ENCODE data around the gene HIP1.
"Not testable (repeated sequence)": the region's sequence is repeated elsewhere in the genome, so short reads cannot be mapped to it uniquely, and the experiment has no call there.

The HIP1 gene

DNA sequence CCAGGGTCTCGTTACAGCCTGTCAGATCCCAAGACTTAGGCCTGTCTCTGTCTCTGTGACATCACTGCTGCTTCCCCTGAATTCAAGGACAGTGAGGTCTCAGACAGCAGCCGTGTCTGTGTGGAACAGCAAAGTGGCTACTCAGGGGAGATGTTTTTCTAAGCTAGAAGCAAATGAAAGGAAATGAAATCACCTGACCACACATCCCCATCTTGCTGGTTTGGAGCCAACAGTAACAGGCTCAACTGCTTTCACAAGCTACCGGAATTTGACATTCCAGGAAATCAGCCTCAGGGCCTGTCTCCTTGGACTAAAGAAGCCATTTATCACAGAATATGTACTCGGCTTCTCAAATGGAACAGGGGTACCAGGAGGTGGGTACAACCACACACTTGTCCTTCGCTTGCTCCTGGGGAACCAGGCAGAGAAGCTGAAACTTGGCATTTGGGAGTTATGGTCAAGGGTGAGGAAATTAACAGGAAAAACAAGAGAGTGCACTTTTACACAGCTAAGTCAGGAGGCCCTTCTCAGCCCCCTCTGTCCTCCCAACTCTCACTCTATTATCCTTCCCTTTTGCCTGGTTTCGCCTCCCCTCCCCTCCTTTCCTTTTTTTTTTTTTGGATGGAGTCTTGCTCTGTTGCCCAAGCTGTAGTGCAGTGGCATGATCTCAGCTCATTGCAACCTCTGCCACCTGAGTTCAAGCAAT is 173.5 kb downstream of the HIP1 start:
- Histone ChIP-seq H3K9ac (ENCODE audit: low read depth, low read length) (no peak overlapping the region), H3K36me3 (ENCODE audit: control insufficient read depth, insufficient read depth, low read length) (peaks cover 53% of the 10 kb centered on the region), H3K4me1 (ENCODE audit: control insufficient read depth, insufficient read depth, low read length) (no peaks in the 10 kb centered on the region), H3K27me3 (ENCODE audit: control insufficient read depth, insufficient read depth, low read length) (no peaks in the 10 kb centered on the region), H3K9me3 (ENCODE audit: control insufficient read depth, insufficient read depth, low read length) (no peaks in the 10 kb centered on the region), H3K4me3 (ENCODE audit: low read depth, low read length) (no peak overlapping the region)

DNA sequence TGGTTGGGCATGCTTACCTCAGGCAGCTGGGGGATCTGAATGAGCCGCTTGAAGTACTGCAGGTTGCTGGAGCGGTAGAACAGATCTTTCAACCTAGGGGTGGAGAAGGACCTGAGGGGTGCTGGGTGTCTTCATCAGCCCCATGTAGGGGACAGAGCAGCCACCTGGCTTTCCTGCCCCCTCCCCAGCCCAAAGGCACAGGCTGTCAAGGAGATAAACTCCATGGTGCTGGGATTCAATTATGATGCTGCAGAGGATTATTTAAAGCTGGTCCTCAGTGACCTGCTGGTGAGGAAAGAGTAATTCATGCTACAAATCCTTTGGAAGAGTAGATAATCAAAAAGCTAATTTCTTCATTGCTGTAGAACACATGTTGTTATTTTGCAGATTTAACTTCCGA is 175.6 kb downstream of the HIP1 start:
- Histone ChIP-seq H3K36me3 (ENCODE audit: control insufficient read depth, insufficient read depth, low read length) (peaks cover 60% of the 10 kb centered on the region), H3K27me3 (ENCODE audit: control insufficient read depth, insufficient read depth, low read length) (no peaks in the 10 kb centered on the region), H3K4me1 (ENCODE audit: control insufficient read depth, insufficient read depth, low read length) (no peaks in the 10 kb centered on the region), H3K9ac (ENCODE audit: low read depth, low read length) (no peak overlapping the region), H3K4me3 (ENCODE audit: low read depth, low read length) (no peak overlapping the region), H3K9me3 (ENCODE audit: control insufficient read depth, insufficient read depth, low read length) (no peaks in the 10 kb centered on the region)

DNA sequence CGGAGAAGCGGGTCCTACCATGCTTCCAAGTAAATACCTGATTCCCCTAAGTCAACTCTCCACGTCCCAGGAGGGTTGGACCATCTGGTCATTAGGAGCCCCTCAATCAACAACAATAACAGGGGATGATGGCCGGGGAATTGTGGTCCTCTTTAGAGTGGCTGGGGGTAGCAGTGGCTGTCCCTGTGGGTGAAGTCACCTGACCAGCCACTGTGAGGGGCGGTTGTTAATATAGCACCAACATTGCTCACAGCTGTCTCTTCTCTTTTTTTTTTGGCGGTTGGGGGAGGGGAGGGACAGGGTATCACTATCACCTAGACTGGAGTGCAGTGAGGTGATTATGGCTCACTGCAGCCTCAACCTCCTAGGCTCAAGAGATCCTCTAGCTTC is 178.8 kb downstream of the HIP1 start:
- H3K4me1 ChIP-seq (ENCODE audit: control insufficient read depth, insufficient read depth, low read length): no peaks in the 10 kb centered on the region
- no peaks in the 10 kb centered on the region for H3K27me3 ChIP-seq (ENCODE audit: control insufficient read depth, insufficient read depth, low read length)
- H3K4me3 ChIP-seq (ENCODE audit: low read depth, low read length): no peak overlapping the region
- no peak overlapping the region for H3K9ac ChIP-seq (ENCODE audit: low read depth, low read length)
- peaks cover 76% of the 10 kb centered on the region for H3K36me3 ChIP-seq (ENCODE audit: control insufficient read depth, insufficient read depth, low read length)
- no peaks in the 10 kb centered on the region for H3K9me3 ChIP-seq (ENCODE audit: control insufficient read depth, insufficient read depth, low read length)

DNA sequence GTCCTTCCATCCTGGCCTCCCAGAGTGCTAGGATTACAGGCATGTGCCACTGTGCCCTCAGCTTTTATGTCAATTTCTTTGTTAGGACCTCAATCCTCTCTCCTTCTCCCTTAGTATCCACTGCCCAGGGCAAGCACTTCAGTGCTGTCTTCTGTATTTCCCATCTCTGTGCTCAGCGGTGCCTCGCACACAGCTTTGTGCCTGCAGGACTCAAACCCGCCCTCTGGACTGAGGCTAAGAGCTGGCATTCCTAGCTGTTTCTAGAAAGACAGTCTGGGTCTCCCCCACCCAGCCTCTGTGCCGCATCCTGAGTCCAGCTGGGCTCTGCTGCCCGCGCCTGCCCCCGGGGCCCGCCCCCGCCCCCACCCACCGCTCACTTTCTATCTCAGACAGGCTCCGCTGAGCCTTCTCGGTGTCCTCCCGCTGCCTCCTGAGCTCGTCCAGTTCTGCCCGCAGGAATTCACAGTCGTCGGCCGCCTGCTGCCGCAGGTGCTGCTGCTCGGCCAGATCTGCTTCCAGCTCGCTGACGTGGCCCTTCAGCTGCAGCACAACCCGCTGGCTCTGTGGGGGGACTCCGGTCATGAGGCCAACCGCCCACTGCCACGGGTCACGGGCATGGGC is 179.3 kb downstream of the HIP1 start:
- Histone ChIP-seq H3K27me3 (ENCODE audit: control insufficient read depth, insufficient read depth, low read length) (no peaks in the 10 kb centered on the region), H3K4me3 (ENCODE audit: low read depth, low read length) (no peak overlapping the region), H3K9me3 (ENCODE audit: control insufficient read depth, insufficient read depth, low read length) (no peaks in the 10 kb centered on the region), H3K36me3 (ENCODE audit: control insufficient read depth, insufficient read depth, low read length) (peaks cover 79% of the 10 kb centered on the region), H3K4me1 (ENCODE audit: control insufficient read depth, insufficient read depth, low read length) (no peaks in the 10 kb centered on the region), H3K9ac (ENCODE audit: low read depth, low read length) (no peak overlapping the region)

DNA sequence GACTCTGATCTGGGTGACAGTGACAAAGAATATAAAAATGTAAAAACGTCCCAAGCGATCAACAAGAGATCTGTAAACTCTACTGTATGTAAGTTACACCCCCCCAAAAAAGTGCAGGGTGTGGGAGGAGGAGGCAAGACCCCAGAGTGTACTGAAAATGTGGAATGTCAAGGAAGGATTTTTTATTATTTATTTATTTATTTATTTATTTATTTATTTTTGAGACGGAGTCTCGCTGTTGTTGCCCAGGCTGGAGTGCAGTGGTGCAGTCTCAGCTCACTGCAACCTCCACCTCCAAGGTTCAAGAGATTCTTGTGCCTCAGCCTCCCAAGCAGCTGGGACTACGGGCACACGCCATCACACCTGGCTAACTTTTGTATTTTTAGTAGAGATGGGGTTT is 181.9 kb downstream of the HIP1 start:
- H3K36me3 ChIP-seq (ENCODE audit: control insufficient read depth, insufficient read depth, low read length): peaks cover 71% of the 10 kb centered on the region
- H3K9ac ChIP-seq (ENCODE audit: low read depth, low read length); H3K27me3 ChIP-seq (ENCODE audit: control insufficient read depth, insufficient read depth, low read length); H3K4me3 ChIP-seq (ENCODE audit: low read depth, low read length); H3K4me1 ChIP-seq (ENCODE audit: control insufficient read depth, insufficient read depth, low read length); H3K9me3 ChIP-seq (ENCODE audit: control insufficient read depth, insufficient read depth, low read length): not testable (repeated sequence)

DNA sequence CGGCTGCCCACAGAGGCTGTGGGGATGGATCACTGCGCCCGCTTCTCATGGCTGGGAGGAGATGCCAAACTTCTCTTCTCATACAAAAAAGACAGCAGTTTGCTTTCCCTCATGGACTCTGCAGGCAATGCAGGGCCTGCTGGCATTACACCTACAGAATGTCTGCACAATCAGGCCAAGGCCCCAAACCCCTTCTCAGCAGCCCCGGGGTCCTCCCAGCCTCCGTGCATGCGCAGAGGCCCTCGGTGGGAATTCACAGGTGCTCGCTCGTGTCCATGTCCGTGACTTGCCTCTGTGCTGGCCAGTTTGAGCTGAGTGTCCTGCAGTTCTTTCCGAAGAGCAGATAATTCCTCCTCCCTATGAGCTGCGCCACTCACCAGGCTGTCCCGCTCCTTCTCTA is 183.0 kb downstream of the HIP1 start:
- H3K4me3 ChIP-seq (ENCODE audit: low read depth, low read length): no peak overlapping the region
- no peak overlapping the region for H3K9ac ChIP-seq (ENCODE audit: low read depth, low read length)
- H3K9me3 ChIP-seq (ENCODE audit: control insufficient read depth, insufficient read depth, low read length): no peaks in the 10 kb centered on the region
- no peaks in the 10 kb centered on the region for H3K4me1 ChIP-seq (ENCODE audit: control insufficient read depth, insufficient read depth, low read length)
- H3K36me3 ChIP-seq (ENCODE audit: control insufficient read depth, insufficient read depth, low read length): peaks cover 66% of the 10 kb centered on the region
- H3K27me3 ChIP-seq (ENCODE audit: control insufficient read depth, insufficient read depth, low read length): no peaks in the 10 kb centered on the region

DNA sequence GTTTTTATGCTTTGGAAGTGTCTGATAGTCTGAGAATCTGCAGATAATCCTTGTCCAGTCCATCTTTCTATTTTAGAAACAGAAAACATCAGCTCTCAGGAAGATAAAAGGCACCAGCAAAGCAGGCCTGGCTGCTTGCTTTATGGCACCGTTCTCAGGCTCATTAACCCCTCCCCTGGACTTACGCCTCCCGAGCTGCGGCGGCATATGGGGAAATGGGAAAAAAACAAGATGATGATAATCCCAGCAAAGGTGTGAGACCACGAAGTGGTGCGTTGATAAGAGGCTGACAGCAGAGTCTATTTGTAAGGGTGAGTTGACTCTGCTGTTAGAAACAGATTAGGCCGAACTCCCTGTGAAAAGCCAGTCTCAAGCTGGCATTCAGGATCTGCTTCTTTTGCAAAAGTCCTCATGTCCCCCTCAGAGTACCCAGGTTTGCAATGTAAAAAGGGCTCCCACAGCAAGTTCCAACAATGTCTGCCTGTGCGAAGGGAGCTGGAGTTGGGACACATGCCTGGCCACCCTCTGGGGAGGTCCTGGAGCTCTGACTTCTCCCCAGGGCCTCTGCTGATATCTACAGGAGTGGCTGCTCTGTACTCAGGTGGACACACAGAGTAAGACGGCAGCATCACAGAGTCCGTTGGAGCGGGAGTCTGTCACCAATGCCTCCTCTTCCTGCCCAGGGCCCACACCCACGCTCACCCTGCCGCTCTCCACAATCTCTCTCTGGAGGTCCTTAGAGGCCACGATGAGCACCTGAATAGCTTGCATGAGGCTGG is 192.3 kb downstream of the HIP1 start:
- no peak overlapping the region for H3K9ac ChIP-seq (ENCODE audit: low read depth, low read length)
- H3K9me3 ChIP-seq (ENCODE audit: control insufficient read depth, insufficient read depth, low read length): no peaks in the 10 kb centered on the region
- H3K4me3 ChIP-seq (ENCODE audit: low read depth, low read length): no peak overlapping the region
- no peaks in the 10 kb centered on the region for H3K27me3 ChIP-seq (ENCODE audit: control insufficient read depth, insufficient read depth, low read length)
- peaks cover 50% of the 10 kb centered on the region for H3K36me3 ChIP-seq (ENCODE audit: control insufficient read depth, insufficient read depth, low read length)
- H3K4me1 ChIP-seq (ENCODE audit: control insufficient read depth, insufficient read depth, low read length): no peaks in the 10 kb centered on the region

DNA sequence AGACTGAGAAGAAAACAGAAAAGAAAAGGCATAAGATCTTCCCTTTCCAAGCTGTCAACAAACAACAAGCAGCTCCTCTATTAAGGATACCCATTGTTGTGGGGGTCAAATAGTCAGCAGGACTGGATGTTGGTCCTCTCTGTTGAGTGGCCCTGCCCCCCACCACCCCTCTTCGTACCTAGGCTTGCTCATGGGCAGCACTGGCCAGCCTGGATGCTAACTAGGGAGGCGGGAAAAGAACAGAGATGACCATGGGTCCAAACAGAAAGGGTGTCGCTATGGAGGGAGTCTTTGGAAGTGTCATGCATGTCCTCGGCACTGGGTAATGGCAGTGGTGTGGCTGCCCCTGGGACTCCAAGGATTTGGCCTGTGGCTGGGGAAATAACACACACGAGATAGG is 201.0 kb downstream of the HIP1 start:
- H3K36me3 ChIP-seq (ENCODE audit: control insufficient read depth, insufficient read depth, low read length): peaks cover 36% of the 10 kb centered on the region

DNA sequence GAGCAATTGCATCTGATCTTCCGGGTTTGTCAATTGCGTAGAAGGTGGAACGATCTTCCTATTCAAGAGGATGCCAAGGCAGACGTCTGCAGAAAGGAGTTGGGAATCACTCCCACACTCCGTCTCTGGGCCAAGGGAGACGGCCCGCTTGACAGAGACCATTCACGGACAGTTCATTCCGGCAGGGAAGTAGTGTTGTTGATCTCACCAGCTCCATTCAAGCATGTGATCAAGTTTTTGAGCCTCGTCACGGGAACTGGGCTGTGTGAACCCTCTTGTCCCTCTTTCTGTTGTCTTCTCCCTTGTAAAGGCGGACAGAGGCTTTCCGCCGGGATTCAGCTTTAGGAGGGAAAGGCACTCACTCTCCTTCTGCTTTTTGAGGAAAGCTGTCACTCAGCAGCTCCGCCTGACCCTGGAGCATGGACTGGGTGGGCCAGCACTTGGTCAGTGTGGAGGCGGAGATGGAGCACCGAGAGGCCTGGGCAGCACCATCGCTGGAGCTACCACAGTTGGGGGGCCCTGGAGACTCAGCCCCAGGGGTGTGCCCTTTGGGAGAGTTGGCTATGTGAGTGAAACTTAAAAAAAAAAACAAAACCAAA is 201.7 kb downstream of the HIP1 start:
- Histone ChIP-seq H3K27me3 (ENCODE audit: control insufficient read depth, insufficient read depth, low read length) (no peaks in the 10 kb centered on the region), H3K36me3 (ENCODE audit: control insufficient read depth, insufficient read depth, low read length) (peaks cover 32% of the 10 kb centered on the region), H3K4me3 (ENCODE audit: low read depth, low read length) (no peak overlapping the region), H3K4me1 (ENCODE audit: control insufficient read depth, insufficient read depth, low read length) (no peaks in the 10 kb centered on the region), H3K9ac (ENCODE audit: low read depth, low read length) (no peak overlapping the region), H3K9me3 (ENCODE audit: control insufficient read depth, insufficient read depth, low read length) (no peaks in the 10 kb centered on the region)

More for the DNA sequence above, 201.0 kb downstream of the HIP1 start:
- H3K9me3 ChIP-seq (ENCODE audit: control insufficient read depth, insufficient read depth, low read length): no peaks in the 10 kb centered on the region
- H3K4me3 ChIP-seq (ENCODE audit: low read depth, low read length): no peak overlapping the region
- H3K27me3 ChIP-seq (ENCODE audit: control insufficient read depth, insufficient read depth, low read length): no peaks in the 10 kb centered on the region
- H3K4me1 ChIP-seq (ENCODE audit: control insufficient read depth, insufficient read depth, low read length): no peaks in the 10 kb centered on the region
- H3K9ac ChIP-seq (ENCODE audit: low read depth, low read length): no peak overlapping the region

DNA sequence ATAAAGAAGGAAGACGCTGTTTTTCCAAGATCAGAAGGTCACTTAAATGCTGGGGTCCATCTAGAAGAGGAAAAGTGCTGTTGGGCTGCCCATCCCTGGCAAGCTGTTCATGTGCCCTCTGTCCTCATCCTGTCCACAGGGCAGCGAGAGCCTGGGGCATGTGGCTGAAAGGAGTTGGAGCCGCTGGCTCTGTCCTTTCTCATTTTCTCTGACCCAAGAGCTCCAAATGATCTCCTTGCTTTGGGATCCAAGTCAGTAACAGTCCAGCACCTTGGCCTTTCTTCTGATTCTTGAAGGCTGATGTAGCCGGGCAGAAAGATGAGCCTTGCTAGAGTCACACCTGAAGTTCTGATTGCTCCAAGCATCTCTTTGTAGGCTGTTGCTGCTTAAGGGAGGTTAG is 202.2 kb downstream of the HIP1 start:
- Histone ChIP-seq H3K36me3 (ENCODE audit: control insufficient read depth, insufficient read depth, low read length) (peaks cover 27% of the 10 kb centered on the region), H3K4me3 (ENCODE audit: low read depth, low read length) (no peak overlapping the region), H3K9ac (ENCODE audit: low read depth, low read length) (no peak overlapping the region), H3K9me3 (ENCODE audit: control insufficient read depth, insufficient read depth, low read length) (no peaks in the 10 kb centered on the region), H3K27me3 (ENCODE audit: control insufficient read depth, insufficient read depth, low read length) (no peaks in the 10 kb centered on the region), H3K4me1 (ENCODE audit: control insufficient read depth, insufficient read depth, low read length) (peaks cover 3% of the 10 kb centered on the region)

DNA sequence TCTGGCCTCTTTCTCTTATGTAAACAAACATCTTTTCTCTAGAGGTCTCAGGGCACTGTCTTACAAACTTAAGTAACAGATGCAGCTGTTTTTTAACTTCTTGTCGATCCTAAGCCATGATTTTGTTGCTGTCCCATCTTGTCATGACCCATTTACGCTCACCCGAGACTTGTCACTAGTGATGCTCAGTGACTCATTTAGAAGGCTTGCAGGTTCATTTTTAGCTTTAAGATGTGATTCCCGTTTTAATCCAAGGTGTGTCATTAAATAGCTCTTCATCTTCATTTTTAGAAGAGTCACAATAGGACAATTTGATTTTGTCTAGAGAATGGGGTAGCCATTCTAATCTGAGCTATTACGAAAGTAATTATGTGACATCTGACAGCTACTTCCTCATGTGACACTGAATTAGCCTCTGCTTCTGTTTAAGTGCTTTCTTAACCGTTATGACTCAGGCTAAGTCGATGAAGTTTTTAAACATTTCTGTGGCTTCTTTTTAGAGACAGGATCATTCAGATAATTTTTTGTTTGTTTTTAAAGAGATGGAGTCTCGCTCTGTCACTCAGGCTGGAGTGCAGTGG is 203.9 kb downstream of the HIP1 start:
- Histone ChIP-seq H3K36me3 (ENCODE audit: control insufficient read depth, insufficient read depth, low read length) (peaks cover 23% of the 10 kb centered on the region), H3K4me1 (ENCODE audit: control insufficient read depth, insufficient read depth, low read length) (peaks cover 4% of the 10 kb centered on the region), H3K9me3 (ENCODE audit: control insufficient read depth, insufficient read depth, low read length) (no peaks in the 10 kb centered on the region), H3K4me3 (ENCODE audit: low read depth, low read length) (no peak overlapping the region), H3K9ac (ENCODE audit: low read depth, low read length) (no peak overlapping the region), H3K27me3 (ENCODE audit: control insufficient read depth, insufficient read depth, low read length) (no peaks in the 10 kb centered on the region)

Measured in iPS-15b (cell line).